ENCODE measurements around the gene EXOC6. TPM values are rescaled to one million over a fixed set of nuclear protein-coding genes. Genes with fewer than 3 reads are reported as not detected.
A peak's percentile ranks its signal among the peaks of the same experiment; 100 is the strongest.

EXOC6 gene
- total RNA-seq, 1 donor from 2014 or later: 21.7 TPM

DNA sequence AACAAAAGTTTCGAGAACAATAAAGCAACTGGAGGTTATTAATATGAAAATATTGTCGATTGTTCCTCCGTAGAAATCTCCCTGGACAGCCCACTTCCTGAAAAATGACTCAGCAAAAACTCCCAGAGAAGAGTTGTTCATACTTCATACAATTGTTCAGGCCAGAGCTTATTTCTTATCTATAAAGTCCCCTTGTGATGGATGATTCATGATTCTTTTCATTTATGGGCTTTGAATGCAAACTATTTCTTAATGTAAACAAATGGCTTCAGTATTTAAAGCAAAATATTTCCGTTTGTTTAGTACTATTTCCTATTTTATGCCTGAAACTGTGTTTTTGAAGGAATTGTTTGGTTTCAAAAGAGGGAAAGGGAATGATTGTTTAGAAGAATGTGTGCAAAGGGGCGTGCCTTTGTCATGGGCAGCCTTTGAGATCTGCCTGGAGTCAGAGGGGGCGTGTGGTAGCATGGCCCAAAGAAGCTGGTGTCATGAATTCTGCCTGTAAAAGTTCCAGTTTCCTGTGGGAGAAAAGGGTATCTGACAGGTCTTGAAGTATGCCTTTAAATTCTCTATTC is 26.2 kb upstream of the EXOC6 start:
- H3K9me3 Mint-ChIP-seq (ENCODE audit: low read depth): peaks cover 6% of the 10 kb centered on the region
- TF ChIP-seq, protein P1, sequence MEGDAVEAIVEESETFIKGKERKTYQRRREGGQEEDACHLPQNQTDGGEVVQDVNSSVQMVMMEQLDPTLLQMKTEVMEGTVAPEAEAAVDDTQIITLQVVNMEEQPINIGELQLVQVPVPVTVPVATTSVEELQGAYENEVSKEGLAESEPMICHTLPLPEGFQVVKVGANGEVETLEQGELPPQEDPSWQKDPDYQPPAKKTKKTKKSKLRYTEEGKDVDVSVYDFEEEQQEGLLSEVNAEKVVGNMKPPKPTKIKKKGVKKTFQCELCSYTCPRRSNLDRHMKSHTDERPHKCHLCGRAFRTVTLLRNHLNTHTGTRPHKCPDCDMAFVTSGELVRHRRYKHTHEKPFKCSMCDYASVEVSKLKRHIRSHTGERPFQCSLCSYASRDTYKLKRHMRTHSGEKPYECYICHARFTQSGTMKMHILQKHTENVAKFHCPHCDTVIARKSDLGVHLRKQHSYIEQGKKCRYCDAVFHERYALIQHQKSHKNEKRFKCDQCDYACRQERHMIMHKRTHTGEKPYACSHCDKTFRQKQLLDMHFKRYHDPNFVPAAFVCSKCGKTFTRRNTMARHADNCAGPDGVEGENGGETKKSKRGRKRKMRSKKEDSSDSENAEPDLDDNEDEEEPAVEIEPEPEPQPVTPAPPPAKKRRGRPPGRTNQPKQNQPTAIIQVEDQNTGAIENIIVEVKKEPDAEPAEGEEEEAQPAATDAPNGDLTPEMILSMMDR (IDR thresholded peaks at IDR 0.05; ENCODE audit: unreplicated experiment): no peak
- peaks cover 34% of the 10 kb centered on the region for H3K27me3 Mint-ChIP-seq
- no peak for DNase-seq (ENCODE audit: low spot score, unreplicated experiment)
- peaks cover 5% of the 10 kb centered on the region for H3K36me3 Mint-ChIP-seq (ENCODE audit: insufficient read depth)
- H3K4me1 Mint-ChIP-seq (ENCODE audit: low read depth): peaks cover 11% of the 10 kb centered on the region
- no peak overlapping the region for H3K4me3 Mint-ChIP-seq (ENCODE audit: low read depth)
- H3K27ac Mint-ChIP-seq: peak overlapping the region; percentile 82

DNA sequence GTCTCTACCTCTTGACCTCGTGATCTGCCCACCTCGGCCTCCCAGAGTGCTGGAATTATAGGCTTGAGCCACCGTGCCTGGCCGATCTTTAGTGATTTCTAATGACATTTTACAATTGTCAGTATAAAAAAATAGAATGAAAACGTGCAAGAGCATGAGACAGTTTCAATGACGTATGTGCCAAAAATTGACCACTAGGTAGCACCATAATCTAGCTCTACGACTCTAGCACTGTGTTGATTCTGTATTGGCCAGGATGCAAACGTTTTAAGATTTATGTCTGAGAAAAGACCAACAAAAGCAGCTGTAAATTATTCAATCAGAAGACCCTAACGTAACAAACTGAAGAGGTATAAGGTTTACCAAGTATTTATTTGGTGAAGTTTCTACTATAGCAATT is 25.4 kb upstream of the EXOC6 start:
- Mint-ChIP-seq H3K27me3 (peaks cover 27% of the 10 kb centered on the region), H3K4me3 (ENCODE audit: low read depth) (no peak overlapping the region), H3K9me3 (ENCODE audit: low read depth) (peaks cover 7% of the 10 kb centered on the region), H3K36me3 (ENCODE audit: insufficient read depth) (peaks cover 5% of the 10 kb centered on the region), H3K27ac (no peak overlapping the region), H3K4me1 (ENCODE audit: low read depth) (peaks cover 11% of the 10 kb centered on the region)
- no peak for DNase-seq (ENCODE audit: low spot score, unreplicated experiment)
- TF ChIP-seq, protein P1 (IDR thresholded peaks at IDR 0.05; ENCODE audit: unreplicated experiment): no peak

DNA sequence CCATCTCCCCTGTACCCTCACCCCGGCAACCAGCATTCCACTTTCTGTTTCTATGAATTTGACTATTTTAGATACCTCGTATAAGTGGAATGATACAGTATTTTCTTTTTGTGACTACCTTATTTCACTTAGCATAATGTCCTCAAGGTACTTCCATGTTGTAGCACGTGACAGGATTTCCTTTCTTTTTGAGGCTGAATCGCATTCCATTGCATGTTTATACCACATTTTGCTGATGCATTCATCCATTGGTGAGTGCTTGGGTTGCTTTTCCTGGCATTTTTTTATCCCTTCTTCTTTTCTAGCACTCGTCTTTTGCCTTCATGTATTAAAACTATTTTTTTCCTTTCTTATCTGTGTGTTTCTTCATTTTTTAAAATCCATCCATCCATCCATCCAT is 22.3 kb upstream of the EXOC6 start:
- Mint-ChIP-seq H3K4me3 (ENCODE audit: low read depth) (no peak overlapping the region), H3K27me3 (peaks cover 20% of the 10 kb centered on the region), H3K9me3 (ENCODE audit: low read depth) (peaks cover 11% of the 10 kb centered on the region), H3K4me1 (ENCODE audit: low read depth) (peaks cover 13% of the 10 kb centered on the region), H3K27ac (no peak overlapping the region), H3K36me3 (ENCODE audit: insufficient read depth) (peaks cover 5% of the 10 kb centered on the region)
- TF ChIP-seq, protein P1 (IDR thresholded peaks at IDR 0.05; ENCODE audit: unreplicated experiment): no peak
- no peak for DNase-seq (ENCODE audit: low spot score, unreplicated experiment)

DNA sequence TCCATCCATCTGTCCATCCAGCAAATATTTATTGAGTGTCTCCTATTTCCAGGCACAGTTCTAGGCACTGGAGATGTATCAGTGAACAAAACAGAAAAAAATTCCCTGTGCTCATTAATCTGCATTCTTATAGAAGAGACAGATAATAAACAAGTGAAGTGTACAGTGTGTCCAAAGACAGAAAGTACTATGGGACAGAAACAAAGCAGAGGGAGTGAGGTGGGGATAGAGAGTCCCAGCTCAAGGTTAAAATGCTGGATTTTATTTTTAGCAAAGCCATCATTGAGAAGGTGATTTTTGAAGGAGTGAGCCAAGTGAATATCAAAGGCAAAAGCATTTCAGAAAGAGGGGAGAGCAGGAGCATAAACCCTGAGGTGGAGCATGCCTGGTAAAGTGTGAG is 21.8 kb upstream of the EXOC6 start:
- Mint-ChIP-seq H3K27me3 (peaks cover 20% of the 10 kb centered on the region), H3K27ac (no peak overlapping the region), H3K4me1 (ENCODE audit: low read depth) (peaks cover 13% of the 10 kb centered on the region), H3K36me3 (ENCODE audit: insufficient read depth) (peaks cover 5% of the 10 kb centered on the region), H3K9me3 (ENCODE audit: low read depth) (peaks cover 11% of the 10 kb centered on the region), H3K4me3 (ENCODE audit: low read depth) (no peak overlapping the region)
- TF ChIP-seq, protein P1 (IDR thresholded peaks at IDR 0.05; ENCODE audit: unreplicated experiment): no peak
- no peak for DNase-seq (ENCODE audit: low spot score, unreplicated experiment)

DNA sequence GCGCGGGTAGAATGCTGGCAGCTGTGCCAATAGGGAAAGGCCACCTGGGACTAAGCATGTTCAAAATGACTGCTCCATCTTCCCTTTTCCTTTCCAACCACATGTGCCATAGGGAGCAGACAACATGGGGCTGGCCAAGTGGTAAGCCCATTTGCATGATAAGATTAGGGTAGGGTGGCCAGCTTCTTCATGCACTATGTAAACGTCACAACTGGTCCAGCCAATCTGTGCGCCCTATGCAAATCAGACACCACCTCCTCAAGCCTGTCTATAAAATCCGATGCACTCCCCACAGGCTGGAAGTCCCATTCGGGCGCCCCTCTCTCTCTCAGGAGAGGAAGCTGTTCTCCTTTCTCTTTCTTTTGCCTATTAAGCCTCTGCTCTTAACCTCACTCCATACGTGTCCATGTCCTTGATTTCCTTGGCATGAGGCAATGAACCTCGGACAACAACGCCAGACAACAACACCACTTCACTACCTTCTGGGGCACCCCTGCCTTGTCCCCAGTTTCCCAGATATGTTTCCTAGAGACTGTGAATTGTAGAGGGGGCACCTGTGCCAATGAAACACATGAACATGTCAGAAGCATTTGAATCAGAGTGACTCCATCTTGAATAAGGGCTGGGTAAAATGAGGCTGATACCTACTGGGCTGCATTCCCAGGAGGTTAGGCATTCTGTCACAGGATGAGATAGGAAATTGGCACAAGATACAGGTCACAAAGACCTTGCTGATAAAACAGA is 19.1 kb upstream of the EXOC6 start:
- TF ChIP-seq, protein P1 (IDR thresholded peaks at IDR 0.05; ENCODE audit: unreplicated experiment): no peak

More for the DNA sequence above, 19.1 kb upstream of the EXOC6 start:
- Mint-ChIP-seq H3K27ac (no peak overlapping the region), H3K4me3 (ENCODE audit: low read depth) (no peak overlapping the region), H3K36me3 (ENCODE audit: insufficient read depth) (no peaks in the 10 kb centered on the region), H3K9me3 (ENCODE audit: low read depth) (peaks cover 5% of the 10 kb centered on the region), H3K4me1 (ENCODE audit: low read depth) (peaks cover 13% of the 10 kb centered on the region), H3K27me3 (peaks cover 26% of the 10 kb centered on the region)
- no peak for DNase-seq (ENCODE audit: low spot score, unreplicated experiment)

Data from progenitor cell of endocrine pancreas (in vitro differentiated cells).